Measurements from ENCODE around the gene TPM4. TPM values are rescaled to one million over a fixed set of nuclear protein-coding genes. Genes with fewer than 3 reads are reported as not detected.
"Not testable (repeated sequence)": the region's sequence is repeated elsewhere in the genome, so short reads cannot be mapped to it uniquely, and the experiment has no call there.

The TPM4 gene
- 131 TPM for total RNA-seq
- polyA plus RNA-seq = 253 TPM
- long read RNA-seq, donor 1, transcript TPM4-201 (8 exons, 2,666 nt) = major isoform, 6 of 9 reads
- long read RNA-seq, donor 1, partial matches to known transcripts = 0 of 9 reads
- long read RNA-seq, donor 1, other reads (novel, unspliced or antisense) = 0 of 9 reads
- long read RNA-seq, donor 2, transcript TPM4-213 (1 exons, 2,672 nt) = major isoform, 76 of 269 reads
- long read RNA-seq, donor 2, transcript TPM4-201 (8 exons, 2,666 nt) = minor isoform, 72 of 269 reads
- long read RNA-seq, donor 2, partial matches to known transcripts = 101 of 269 reads
- long read RNA-seq, donor 2, other reads (novel, unspliced or antisense) = 16 of 269 reads
- long read RNA-seq, donor 3, transcript TPM4-201 (8 exons, 2,666 nt) = major isoform, 38 of 122 reads
- long read RNA-seq, donor 3, transcript TPM4-213 (1 exons, 2,672 nt) = minor isoform, 37 of 122 reads
- long read RNA-seq, donor 3, partial matches to known transcripts = 43 of 122 reads
- long read RNA-seq, donor 3, other reads (novel, unspliced or antisense) = 0 of 122 reads
- long read RNA-seq, donor 4, transcript TPM4-213 (1 exons, 2,672 nt) = major isoform, 45 of 108 reads
- long read RNA-seq, donor 4, transcript TPM4-201 (8 exons, 2,666 nt) = minor isoform, 31 of 108 reads
- long read RNA-seq, donor 4, partial matches to known transcripts = 32 of 108 reads
- long read RNA-seq, donor 4, other reads (novel, unspliced or antisense) = 0 of 108 reads
- long read RNA-seq, donor 5, transcript TPM4-213 (1 exons, 2,672 nt) = major isoform, 87 of 255 reads
- long read RNA-seq, donor 5, transcript TPM4-201 (8 exons, 2,666 nt) = minor isoform, 72 of 255 reads
- long read RNA-seq, donor 5, partial matches to known transcripts = 73 of 255 reads
- long read RNA-seq, donor 5, other reads (novel, unspliced or antisense) = 17 of 255 reads
- long read RNA-seq, donor 6, transcript TPM4-201 (8 exons, 2,666 nt) = minor isoform, 35 of 163 reads
- long read RNA-seq, donor 6, transcript TPM4-213 (1 exons, 2,672 nt) = major isoform, 39 of 163 reads
- long read RNA-seq, donor 6, partial matches to known transcripts = 86 of 163 reads
- long read RNA-seq, donor 6, other reads (novel, unspliced or antisense) = 0 of 163 reads
- long read RNA-seq, donor 7, transcript TPM4-213 (1 exons, 2,672 nt) = major isoform, 47 of 122 reads
- long read RNA-seq, donor 7, transcript TPM4-201 (8 exons, 2,666 nt) = minor isoform, 39 of 122 reads
- long read RNA-seq, donor 7, partial matches to known transcripts = 33 of 122 reads
- long read RNA-seq, donor 7, other reads (novel, unspliced or antisense) = 0 of 122 reads
- long read RNA-seq, donor 8, transcript TPM4-201 (8 exons, 2,666 nt) = major isoform, 29 of 64 reads
- long read RNA-seq, donor 8, transcript TPM4-213 (1 exons, 2,672 nt) = minor isoform, 18 of 64 reads
- long read RNA-seq, donor 8, partial matches to known transcripts = 17 of 64 reads
- long read RNA-seq, donor 8, other reads (novel, unspliced or antisense) = 0 of 64 reads
- long read RNA-seq, donor 9, transcript TPM4-213 (1 exons, 2,672 nt) = minor isoform, 18 of 64 reads
- long read RNA-seq, donor 9, transcript TPM4-201 (8 exons, 2,666 nt) = major isoform, 22 of 64 reads
- long read RNA-seq, donor 9, partial matches to known transcripts = 24 of 64 reads
- long read RNA-seq, donor 9, other reads (novel, unspliced or antisense) = 0 of 64 reads
- long read RNA-seq, donor 10, transcript TPM4-201 (8 exons, 2,666 nt) = major isoform, 33 of 75 reads
- long read RNA-seq, donor 10, transcript TPM4-213 (1 exons, 2,672 nt) = minor isoform, 25 of 75 reads
- long read RNA-seq, donor 10, partial matches to known transcripts = 17 of 75 reads
- long read RNA-seq, donor 10, other reads (novel, unspliced or antisense) = 0 of 75 reads

DNA sequence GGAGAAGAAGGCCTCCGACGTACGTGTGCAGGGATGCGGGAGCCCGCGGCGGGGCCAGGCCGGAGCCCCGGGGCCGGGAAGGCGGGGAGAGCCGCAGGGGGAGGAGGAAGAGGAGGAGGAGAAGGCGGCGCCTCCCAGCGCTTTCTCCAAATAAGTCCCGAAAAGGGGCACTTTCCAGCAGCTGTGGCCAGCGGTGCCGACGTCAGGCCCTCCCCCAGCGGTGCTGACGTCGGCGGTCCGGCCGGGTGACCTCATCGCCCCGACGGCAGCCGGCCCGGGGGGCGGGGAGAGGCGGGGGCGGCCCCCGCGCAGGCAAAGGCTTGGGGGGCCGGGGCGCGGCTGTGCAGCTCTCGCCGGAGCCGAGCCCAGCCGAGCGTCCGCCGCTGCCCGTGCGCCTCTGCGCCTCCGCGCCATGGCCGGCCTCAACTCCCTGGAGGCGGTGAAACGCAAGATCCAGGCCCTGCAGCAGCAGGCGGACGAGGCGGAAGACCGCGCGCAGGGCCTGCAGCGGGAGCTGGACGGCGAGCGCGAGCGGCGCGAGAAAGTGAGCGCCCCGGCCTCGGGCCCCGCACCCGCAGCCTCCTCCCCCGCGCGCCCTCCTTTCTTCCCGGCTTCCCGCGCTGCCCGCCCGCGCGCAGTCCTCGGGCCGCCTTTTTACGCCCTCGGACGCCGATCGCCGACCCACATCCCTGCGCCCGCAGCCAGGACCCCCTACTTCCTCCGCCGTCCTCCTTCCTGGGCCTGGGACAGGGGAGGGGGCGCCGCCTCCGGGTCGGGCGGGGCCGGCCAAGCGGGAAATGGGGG, at the start of gene TPM4:
Gene TPM4, plus strand, starts transcription at position 342 of the 804 bp plus-strand sequence. Its CDS starts 71 bp downstream, at position 413.
- peak within 1 kb of the TSS; percentile 88 to 94 for H3K27ac ChIP-seq (ENCODE audit: low read depth in 1 of 2, low read length in 1 of 2)
- H3K4me1 ChIP-seq (ENCODE audit: control insufficient read depth in 2 of 2, insufficient read depth in 2 of 2, low read length in 2 of 2) = peaks cover 34 to 78% of the 10 kb centered on the region in 2 donors
- under 1% methylated on average over 101 of the region's 101 CpGs for WGBS
- peak in 3 of 9 donors; percentile 64 to 81 (median 70) for DNase-seq (ENCODE audit: low read depth in 6 of 9, low spot score in 9 of 9)
- H3K9me3 ChIP-seq (ENCODE audit: control insufficient read depth in 2 of 2, insufficient read depth in 1 of 2, low read length in 1 of 2) = peaks cover 0 to 4% of the 10 kb centered on the region in 2 donors
- peaks cover 6 to 13% of the 10 kb centered on the region in 2 donors for H3K36me3 ChIP-seq (ENCODE audit: control insufficient read depth in 2 of 2, insufficient read depth in 2 of 2, low read length in 1 of 2)
- peak within 1 kb of the TSS; percentile 82 to 94 for H3K4me3 ChIP-seq (ENCODE audit: low read length in 2 of 2)
- peaks cover 0 to 9% of the 10 kb centered on the region in 2 donors for H3K27me3 ChIP-seq (ENCODE audit: control insufficient read depth in 2 of 2, insufficient read depth in 1 of 2, low read length in 1 of 2)

GRCh38 chr19:16026756-16027155, 49.5 kb upstream of the TPM4 start:
- DNase-seq (ENCODE audit: low read depth in 6 of 9, low spot score in 9 of 9) = no peak
- no peaks in the 10 kb centered on the region for H3K27me3 ChIP-seq (ENCODE audit: control insufficient read depth in 2 of 2, insufficient read depth in 1 of 2, low read length in 1 of 2)
- WGBS = 96% methylated on average over 7 of the region's 7 CpGs
- H3K4me1 ChIP-seq (ENCODE audit: control insufficient read depth in 2 of 2, insufficient read depth in 2 of 2, low read length in 2 of 2) = no peaks in the 10 kb centered on the region
- H3K4me3 ChIP-seq (ENCODE audit: low read length in 2 of 2) = no peak overlapping the region
- H3K27ac ChIP-seq (ENCODE audit: low read depth in 1 of 2, low read length in 1 of 2) = no peak overlapping the region
- H3K9me3 ChIP-seq (ENCODE audit: control insufficient read depth in 2 of 2, insufficient read depth in 1 of 2, low read length in 1 of 2) = no peaks in the 10 kb centered on the region
- no peaks in the 10 kb centered on the region for H3K36me3 ChIP-seq (ENCODE audit: control insufficient read depth in 2 of 2, insufficient read depth in 2 of 2, low read length in 1 of 2)

- no peaks in the 10 kb centered on the region for H3K4me1 ChIP-seq (ENCODE audit: control insufficient read depth in 2 of 2, insufficient read depth in 2 of 2, low read length in 2 of 2)
- no peaks in the 10 kb centered on the region for H3K36me3 ChIP-seq (ENCODE audit: control insufficient read depth in 2 of 2, insufficient read depth in 2 of 2, low read length in 1 of 2)
- no peak overlapping the region for H3K4me3 ChIP-seq (ENCODE audit: low read length in 2 of 2)
- H3K27ac ChIP-seq (ENCODE audit: low read depth in 1 of 2, low read length in 1 of 2) = no peak overlapping the region
- no peak for DNase-seq (ENCODE audit: low read depth in 6 of 9, low spot score in 9 of 9)
- H3K27me3 ChIP-seq (ENCODE audit: control insufficient read depth in 2 of 2, insufficient read depth in 1 of 2, low read length in 1 of 2) = no peaks in the 10 kb centered on the region
- H3K9me3 ChIP-seq (ENCODE audit: control insufficient read depth in 2 of 2, insufficient read depth in 1 of 2, low read length in 1 of 2) = no peaks in the 10 kb centered on the region
- WGBS = 59% methylated on average over 6 of the region's 6 CpGs
These were observed 48.8 kb upstream of the TPM4 start for GRCh38 chr19:16027528-16027927.

DNA sequence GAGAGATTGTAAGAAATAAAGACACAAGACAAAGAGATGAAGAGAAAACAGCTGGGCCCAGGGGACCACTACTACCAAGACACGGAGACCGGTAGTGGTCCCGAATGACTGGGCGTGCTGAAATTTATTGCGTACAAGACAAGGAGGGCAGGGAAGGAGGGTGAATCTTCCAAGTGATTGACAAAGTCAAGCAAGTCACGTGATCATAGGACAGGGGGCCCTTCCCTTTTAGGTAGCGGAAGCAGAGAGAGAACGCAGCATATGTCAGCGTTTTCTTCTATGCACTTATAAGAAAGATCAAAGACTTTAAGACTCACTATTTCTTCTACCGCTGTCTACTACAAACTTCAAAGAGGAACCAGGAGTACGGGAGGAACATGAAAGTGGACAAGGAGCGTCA, 46.1 kb upstream of the TPM4 start:
- H3K27ac ChIP-seq (ENCODE audit: low read depth in 1 of 2, low read length in 1 of 2); H3K4me3 ChIP-seq (ENCODE audit: low read length in 2 of 2); H3K9me3 ChIP-seq (ENCODE audit: control insufficient read depth in 2 of 2, insufficient read depth in 1 of 2, low read length in 1 of 2); H3K4me1 ChIP-seq (ENCODE audit: control insufficient read depth in 2 of 2, insufficient read depth in 2 of 2, low read length in 2 of 2); H3K36me3 ChIP-seq (ENCODE audit: control insufficient read depth in 2 of 2, insufficient read depth in 2 of 2, low read length in 1 of 2); DNase-seq (ENCODE audit: low read depth in 6 of 9, low spot score in 9 of 9); H3K27me3 ChIP-seq (ENCODE audit: control insufficient read depth in 2 of 2, insufficient read depth in 1 of 2, low read length in 1 of 2): not testable (repeated sequence)
- WGBS = 93% methylated on average over 12 of the region's 12 CpGs

DNA sequence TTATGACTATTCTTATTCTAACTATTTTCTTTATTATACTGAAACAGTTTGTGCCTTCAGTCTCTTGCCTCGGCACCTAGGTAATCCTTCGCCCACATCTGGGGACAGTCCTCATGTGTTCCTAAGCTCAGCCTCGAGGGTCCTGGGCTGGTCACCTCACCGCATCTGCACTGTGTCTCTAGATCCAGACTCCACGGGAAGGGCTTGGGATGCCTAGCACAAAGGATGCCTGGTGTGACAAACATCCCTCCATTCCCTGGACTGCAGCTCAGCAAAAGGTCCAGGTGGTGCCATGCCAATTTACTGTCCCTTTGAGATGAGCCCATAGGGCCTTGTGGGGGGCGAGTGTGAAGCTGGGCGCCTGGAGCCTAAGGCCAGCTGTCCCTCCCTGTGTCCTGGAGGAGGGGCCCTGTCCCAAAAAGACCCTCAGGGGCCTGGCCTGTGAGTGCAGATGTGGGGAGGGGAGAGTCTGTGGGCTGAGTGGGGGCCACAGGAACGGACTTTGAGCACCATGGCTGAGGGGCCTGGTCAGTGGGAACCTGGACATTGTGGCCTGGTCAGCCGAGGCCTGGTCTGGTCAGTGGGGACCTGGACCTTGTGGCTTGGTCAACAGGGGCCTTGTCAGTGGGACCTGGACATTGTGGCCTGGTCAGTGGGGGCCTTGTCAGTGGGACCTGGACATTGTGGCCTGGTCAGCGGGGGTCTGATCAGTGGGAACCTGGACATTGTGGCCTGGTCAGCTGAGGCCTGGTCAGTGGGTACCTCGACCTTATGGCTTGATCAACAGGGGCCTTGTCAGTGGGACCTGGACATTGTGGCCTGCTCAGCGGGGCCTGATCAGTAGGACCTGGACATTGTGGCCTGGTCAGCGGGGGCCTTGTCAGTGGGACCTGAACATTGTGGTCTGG, 45.1 kb upstream of the TPM4 start:
- H3K36me3 ChIP-seq (ENCODE audit: control insufficient read depth in 2 of 2, insufficient read depth in 2 of 2, low read length in 1 of 2) = no peaks in the 10 kb centered on the region
- H3K4me3 ChIP-seq (ENCODE audit: low read length in 2 of 2) = no peak overlapping the region
- no peaks in the 10 kb centered on the region for H3K9me3 ChIP-seq (ENCODE audit: control insufficient read depth in 2 of 2, insufficient read depth in 1 of 2, low read length in 1 of 2)
- no peak for DNase-seq (ENCODE audit: low read depth in 6 of 9, low spot score in 9 of 9)
- H3K4me1 ChIP-seq (ENCODE audit: control insufficient read depth in 2 of 2, insufficient read depth in 2 of 2, low read length in 2 of 2) = no peaks in the 10 kb centered on the region
- H3K27ac ChIP-seq (ENCODE audit: low read depth in 1 of 2, low read length in 1 of 2) = no peak overlapping the region
- WGBS = 97% methylated on average over 13 of the region's 13 CpGs
- no peaks in the 10 kb centered on the region for H3K27me3 ChIP-seq (ENCODE audit: control insufficient read depth in 2 of 2, insufficient read depth in 1 of 2, low read length in 1 of 2)

- no peaks in the 10 kb centered on the region for H3K9me3 ChIP-seq (ENCODE audit: control insufficient read depth in 2 of 2, insufficient read depth in 1 of 2, low read length in 1 of 2)
- no peaks in the 10 kb centered on the region for H3K36me3 ChIP-seq (ENCODE audit: control insufficient read depth in 2 of 2, insufficient read depth in 2 of 2, low read length in 1 of 2)
- no peaks in the 10 kb centered on the region for H3K4me1 ChIP-seq (ENCODE audit: control insufficient read depth in 2 of 2, insufficient read depth in 2 of 2, low read length in 2 of 2)
- 95% methylated on average over 8 of the region's 8 CpGs for WGBS
- no peaks in the 10 kb centered on the region for H3K27me3 ChIP-seq (ENCODE audit: control insufficient read depth in 2 of 2, insufficient read depth in 1 of 2, low read length in 1 of 2)
- DNase-seq (ENCODE audit: low read depth in 6 of 9, low spot score in 9 of 9) = no peak
- no peak overlapping the region for H3K27ac ChIP-seq (ENCODE audit: low read depth in 1 of 2, low read length in 1 of 2)
- H3K4me3 ChIP-seq (ENCODE audit: low read length in 2 of 2) = no peak overlapping the region
These were observed 44.5 kb upstream of the TPM4 start for GRCh38 chr19:16031872-16032200.

DNA sequence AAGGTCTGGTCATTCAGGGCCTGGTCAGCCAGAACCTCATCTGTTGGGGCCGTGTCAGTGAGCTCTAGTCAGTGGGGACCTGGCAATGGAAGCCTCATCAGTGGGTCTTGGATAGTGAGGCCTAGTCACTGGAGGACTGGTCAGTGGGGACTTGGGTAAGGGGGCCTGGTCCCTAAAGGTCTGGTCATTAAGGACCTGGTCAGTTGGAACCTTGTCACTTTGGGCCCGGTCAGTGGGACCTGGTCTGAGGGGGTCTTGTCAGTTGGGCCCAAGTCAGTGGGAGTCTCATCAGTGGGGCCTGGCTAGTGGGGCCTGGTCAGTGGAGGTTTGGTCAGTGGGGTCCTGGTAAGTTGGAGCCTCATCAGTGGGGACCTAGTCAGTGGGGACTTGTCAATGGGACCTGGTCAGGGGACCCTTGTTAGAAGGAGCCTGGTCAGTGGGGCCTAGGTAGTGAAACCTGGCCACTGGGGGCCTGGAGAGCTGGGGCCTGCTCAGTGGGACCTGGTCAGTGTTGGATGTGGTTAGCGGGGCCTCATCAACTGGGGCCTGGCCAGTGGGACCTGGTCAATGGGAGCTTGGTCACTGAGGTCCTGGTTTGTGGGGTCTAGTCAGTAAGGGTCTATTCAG, 43.7 kb upstream of the TPM4 start:
- WGBS = 97% methylated on average over 3 of the region's 3 CpGs
- no peaks in the 10 kb centered on the region for H3K36me3 ChIP-seq (ENCODE audit: control insufficient read depth in 2 of 2, insufficient read depth in 2 of 2, low read length in 1 of 2)
- H3K27ac ChIP-seq (ENCODE audit: low read depth in 1 of 2, low read length in 1 of 2) = no peak overlapping the region
- H3K9me3 ChIP-seq (ENCODE audit: control insufficient read depth in 2 of 2, insufficient read depth in 1 of 2, low read length in 1 of 2) = no peaks in the 10 kb centered on the region
- no peak for DNase-seq (ENCODE audit: low read depth in 6 of 9, low spot score in 9 of 9)
- H3K4me3 ChIP-seq (ENCODE audit: low read length in 2 of 2) = no peak overlapping the region
- H3K4me1 ChIP-seq (ENCODE audit: control insufficient read depth in 2 of 2, insufficient read depth in 2 of 2, low read length in 2 of 2) = no peaks in the 10 kb centered on the region
- H3K27me3 ChIP-seq (ENCODE audit: control insufficient read depth in 2 of 2, insufficient read depth in 1 of 2, low read length in 1 of 2) = no peaks in the 10 kb centered on the region

All from thymus (tissue), 14 donors.